ENCODE measurements around the gene MXRA8. TPM values are rescaled to one million over a fixed set of nuclear protein-coding genes. Genes with fewer than 3 reads are reported as not detected.

Gene MXRA8
- total and polyA plus RNA-seq, 9 of the 15 experiments (the other 6 are each of a cell fraction or from before 2014, with no cell fraction given) = 0.66 to 11.3 (median 6.3) TPM

- TF ChIP-seq MGA (IDR thresholded peaks at IDR 0.05) = peak; percentile 63; the same call in 1 of the 2 replicates
- no peak for TF ChIP-seq TAL1 (IDR thresholded peaks at IDR 0.05)
- no peak for TF ChIP-seq ZNF764 (CRISPR knock-in tag; IDR thresholded peaks at IDR 0.05; ENCODE audit: low read depth)
- TF ChIP-seq PCBP2 (IDR thresholded peaks at IDR 0.05; ENCODE audit: low read depth, low read length, poor library complexity, severe bottlenecking) = no peak
- TF ChIP-seq RB1 (IDR thresholded peaks at IDR 0.05; ENCODE audit: low read depth) = peak; percentile 96
- TF ChIP-seq ZNF695 (CRISPR knock-in tag; IDR thresholded peaks at IDR 0.05) = no peak
- TF ChIP-seq SAP30 (IDR thresholded peaks at IDR 0.05; ENCODE audit: borderline replicate concordance, insufficient read depth, low read depth, low read length, poor library complexity, severe bottlenecking) = peak; percentile 91
- TF ChIP-seq HOMEZ (CRISPR knock-in tag; IDR thresholded peaks at IDR 0.05) = no peak
- TF ChIP-seq ZNF778 (CRISPR knock-in tag; IDR thresholded peaks at IDR 0.05) = no peak
- no peak for TF ChIP-seq ZNF644 (tag; IDR thresholded peaks at IDR 0.05; ENCODE audit: low read depth)
- TF ChIP-seq RAD51 (IDR thresholded peaks at IDR 0.05; ENCODE audit: borderline replicate concordance, low read depth) = no peak
- TF ChIP-seq ZNF239 (CRISPR knock-in tag; IDR thresholded peaks at IDR 0.05) = no peak
- no peak for TF ChIP-seq ZNF212 (CRISPR knock-in tag; IDR thresholded peaks at IDR 0.05)
These were observed 50.2 kb downstream of the MXRA8 start, which contains the start of the genes ACAP3 and PUSL1 (continued) for GRCh38 chr1:1307923-1308755.
